ENCODE measurements around the gene BLOC1S4. TPM values are rescaled to one million over a fixed set of nuclear protein-coding genes. Genes with fewer than 3 reads are reported as not detected.

BLOC1S4 gene
- total RNA-seq, 1 donor from 2014 or later = 21.4 TPM

DNA sequence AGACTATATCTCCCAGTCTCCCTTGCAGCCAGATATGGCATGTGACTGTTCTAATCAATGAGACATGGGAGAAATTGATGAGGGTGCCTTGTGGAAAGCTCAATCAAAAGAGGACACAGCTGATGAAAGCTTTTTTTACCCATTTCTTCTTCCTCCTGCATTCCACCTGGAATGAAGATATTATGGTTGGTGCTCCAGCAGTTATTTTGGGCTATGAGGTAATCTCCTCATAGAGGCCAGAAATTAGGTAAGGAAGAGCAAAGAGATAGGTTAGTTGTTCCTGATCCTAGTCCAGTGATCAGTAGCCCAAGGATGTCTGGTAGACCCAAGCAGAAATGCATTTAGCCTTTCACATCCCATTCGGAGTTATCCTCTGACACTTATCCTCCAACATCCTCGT is 49.7 kb downstream of the BLOC1S4 start:
- H3K4me3 ChIP-seq (ENCODE audit: low read depth, low read length) = no peak overlapping the region
- no peaks in the 10 kb centered on the region for H3K36me3 ChIP-seq (ENCODE audit: control insufficient read depth, insufficient read depth, low read length)
- DNase-seq (ENCODE audit: low read depth) = no peak
- no peaks in the 10 kb centered on the region for H3K27me3 ChIP-seq (ENCODE audit: control insufficient read depth, insufficient read depth, low read length)
- TF ChIP-seq, protein P1, sequence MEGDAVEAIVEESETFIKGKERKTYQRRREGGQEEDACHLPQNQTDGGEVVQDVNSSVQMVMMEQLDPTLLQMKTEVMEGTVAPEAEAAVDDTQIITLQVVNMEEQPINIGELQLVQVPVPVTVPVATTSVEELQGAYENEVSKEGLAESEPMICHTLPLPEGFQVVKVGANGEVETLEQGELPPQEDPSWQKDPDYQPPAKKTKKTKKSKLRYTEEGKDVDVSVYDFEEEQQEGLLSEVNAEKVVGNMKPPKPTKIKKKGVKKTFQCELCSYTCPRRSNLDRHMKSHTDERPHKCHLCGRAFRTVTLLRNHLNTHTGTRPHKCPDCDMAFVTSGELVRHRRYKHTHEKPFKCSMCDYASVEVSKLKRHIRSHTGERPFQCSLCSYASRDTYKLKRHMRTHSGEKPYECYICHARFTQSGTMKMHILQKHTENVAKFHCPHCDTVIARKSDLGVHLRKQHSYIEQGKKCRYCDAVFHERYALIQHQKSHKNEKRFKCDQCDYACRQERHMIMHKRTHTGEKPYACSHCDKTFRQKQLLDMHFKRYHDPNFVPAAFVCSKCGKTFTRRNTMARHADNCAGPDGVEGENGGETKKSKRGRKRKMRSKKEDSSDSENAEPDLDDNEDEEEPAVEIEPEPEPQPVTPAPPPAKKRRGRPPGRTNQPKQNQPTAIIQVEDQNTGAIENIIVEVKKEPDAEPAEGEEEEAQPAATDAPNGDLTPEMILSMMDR (IDR thresholded peaks at IDR 0.05; ENCODE audit: insufficient read depth, low read length, poor library complexity, severe bottlenecking) = no peak

Other genes starting within 250 kb of the BLOC1S4 start
- not detected in 2 replicates for gene PPP2R2C, start 243.6 kb upstream of the BLOC1S4 start, total RNA-seq
- gene MAN2B2, start 141.0 kb upstream of the BLOC1S4 start, total RNA-seq = 24.0 and 27.0 TPM in 2 replicates
- 238 and 255 TPM in 2 replicates for gene MRFAP1, start 75.5 kb upstream of the BLOC1S4 start, total RNA-seq
- 6.8 and 8.8 TPM in 2 replicates for gene S100P, start 22.3 kb upstream of the BLOC1S4 start, total RNA-seq
- 36.9 and 53.6 TPM in 2 replicates for gene MRFAP1L1, start 6.3 kb upstream of the BLOC1S4 start, total RNA-seq
- 23.0 and 32.1 TPM in 2 replicates for gene KIAA0232, start 66.6 kb downstream of the BLOC1S4 start, total RNA-seq
- 52.8 and 53.3 TPM in 2 replicates for gene TBC1D14, start 193.7 kb downstream of the BLOC1S4 start, total RNA-seq

Measured in kidney epithelial cell (primary cell).